PC-3 (cell line): ENCODE data around the gene GAL3ST3.

Source experiments
- CTCF ChIP-seq: fragments of 300-600 bp; sonication (generic); conservative IDR thresholded peaks from 2 replicates; pipeline ENCODE4 v1.5.1; 2017; ENCODE audit warnings: antibody characterized with exemption, low read depth, mild to moderate bottlenecking, low read length
- EZH2 ChIP-seq: fragments of 300-600 bp; sonication (generic); IDR thresholded peaks from one replicate; pipeline ENCODE4 v1.6.1; 2017; ENCODE audit warnings: antibody characterized with exemption, mild to moderate bottlenecking, low read length; ENCODE audit not compliant: unreplicated experiment
- EZH2phosphoT487 ChIP-seq: fragments of 300-600 bp; sonication (generic); IDR thresholded peaks from 2 replicates; pipeline ENCODE4 v1.6.1; 2018; ENCODE audit warnings: mild to moderate bottlenecking, antibody characterized with exemption, low read length, borderline replicate concordance

- peak; percentile 98 for TF ChIP-seq CTCF
- TF ChIP-seq EZH2, result no peak
- TF ChIP-seq EZH2phosphoT487, result no peak
Measured at GRCh38 chr11:66068154-66068821, 19.3 kb upstream of the GAL3ST3 start.
